ENCODE results near the gene DDX54.

DDX54 gene

DNA sequence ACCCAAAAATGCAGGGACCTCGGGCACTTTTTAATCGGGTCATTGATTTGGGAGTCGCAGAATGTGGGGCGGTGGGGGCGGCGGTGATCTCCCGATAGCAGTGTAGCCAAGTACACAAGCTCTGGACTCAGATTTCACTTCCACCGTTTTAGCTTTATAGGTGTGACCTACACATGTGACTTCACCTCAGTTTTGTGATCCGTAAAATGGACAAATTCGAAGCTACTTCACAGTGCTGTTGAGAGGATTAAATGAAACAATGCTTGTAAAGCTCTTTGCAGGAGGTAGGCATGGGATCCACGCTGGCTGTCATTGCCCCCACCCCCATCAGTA lies 721 bp upstream of the DDX54 start:
- peak; percentile 29 for DNase-seq (ENCODE audit: low read depth)
- TF ChIP-seq, protein P1, sequence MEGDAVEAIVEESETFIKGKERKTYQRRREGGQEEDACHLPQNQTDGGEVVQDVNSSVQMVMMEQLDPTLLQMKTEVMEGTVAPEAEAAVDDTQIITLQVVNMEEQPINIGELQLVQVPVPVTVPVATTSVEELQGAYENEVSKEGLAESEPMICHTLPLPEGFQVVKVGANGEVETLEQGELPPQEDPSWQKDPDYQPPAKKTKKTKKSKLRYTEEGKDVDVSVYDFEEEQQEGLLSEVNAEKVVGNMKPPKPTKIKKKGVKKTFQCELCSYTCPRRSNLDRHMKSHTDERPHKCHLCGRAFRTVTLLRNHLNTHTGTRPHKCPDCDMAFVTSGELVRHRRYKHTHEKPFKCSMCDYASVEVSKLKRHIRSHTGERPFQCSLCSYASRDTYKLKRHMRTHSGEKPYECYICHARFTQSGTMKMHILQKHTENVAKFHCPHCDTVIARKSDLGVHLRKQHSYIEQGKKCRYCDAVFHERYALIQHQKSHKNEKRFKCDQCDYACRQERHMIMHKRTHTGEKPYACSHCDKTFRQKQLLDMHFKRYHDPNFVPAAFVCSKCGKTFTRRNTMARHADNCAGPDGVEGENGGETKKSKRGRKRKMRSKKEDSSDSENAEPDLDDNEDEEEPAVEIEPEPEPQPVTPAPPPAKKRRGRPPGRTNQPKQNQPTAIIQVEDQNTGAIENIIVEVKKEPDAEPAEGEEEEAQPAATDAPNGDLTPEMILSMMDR (IDR thresholded peaks at IDR 0.05; ENCODE audit: insufficient read depth, low read depth, low read length, missing control alignments) = no peak
- H3K4me3 ChIP-seq (ENCODE audit: low read length) = peak overlapping the region; percentile 86

DNA sequence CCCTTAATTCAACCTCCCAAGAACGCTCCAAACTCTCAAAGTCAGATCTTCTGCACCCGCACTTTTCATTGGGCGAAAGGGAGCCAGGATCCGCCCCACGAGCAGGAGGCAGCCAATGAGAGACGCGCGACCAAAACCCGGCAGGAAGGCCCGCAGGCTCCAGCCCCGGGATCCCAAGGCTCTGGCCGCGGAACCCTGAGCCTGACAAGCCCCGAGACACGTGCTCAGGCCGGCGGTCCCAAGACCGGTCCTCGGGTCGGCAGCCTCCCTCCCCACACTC lies 438 bp downstream of the DDX54 start:
- TF ChIP-seq, protein P1 (IDR thresholded peaks at IDR 0.05; ENCODE audit: insufficient read depth, low read depth, low read length, missing control alignments) = no peak

DNA sequence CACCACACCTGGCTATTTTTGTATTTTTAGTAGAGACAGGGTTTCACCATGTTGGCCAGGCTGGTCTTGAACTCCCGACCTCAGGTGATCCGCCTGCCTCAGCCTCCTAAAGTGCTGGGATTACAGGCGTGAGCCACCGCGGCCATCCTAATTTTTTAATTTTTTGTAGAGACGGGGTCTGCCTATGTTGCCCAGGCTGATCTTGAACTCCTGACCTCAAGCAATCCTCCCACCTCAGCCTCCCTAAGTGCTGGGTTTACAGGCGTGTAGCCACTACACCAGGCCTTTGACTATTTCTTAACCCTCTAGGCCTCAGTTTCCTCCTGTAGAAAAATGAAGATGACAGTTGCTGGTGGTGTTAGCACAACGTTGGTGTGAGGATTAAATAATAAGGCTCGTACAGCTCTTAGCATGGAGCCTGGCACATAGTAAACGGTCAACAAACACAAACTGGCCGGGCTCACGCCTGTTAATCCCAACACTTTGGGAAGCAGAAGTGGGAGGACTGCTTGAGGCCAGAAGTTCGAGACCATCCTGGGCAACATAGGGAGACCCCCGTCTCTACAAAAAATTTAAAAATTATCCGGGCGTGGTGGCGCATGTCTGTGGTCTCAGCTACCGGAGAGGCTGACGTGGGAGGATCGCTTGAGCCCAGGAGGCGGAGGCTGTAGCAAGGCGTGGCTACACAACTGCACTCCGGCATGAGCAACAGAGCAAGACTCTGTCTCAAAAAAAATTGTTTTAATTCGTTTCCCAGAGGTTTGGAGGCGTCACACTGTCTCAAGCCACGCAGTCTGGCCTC lies 979 bp downstream of the DDX54 start:
- no peak for DNase-seq (ENCODE audit: low read depth)
- TF ChIP-seq, protein P1 (IDR thresholded peaks at IDR 0.05; ENCODE audit: insufficient read depth, low read depth, low read length, missing control alignments) = no peak
- peak overlapping the region; percentile 86 for H3K4me3 ChIP-seq (ENCODE audit: low read length)

More for the DNA sequence above, 438 bp downstream of the DDX54 start:
- peak; percentile 90 for DNase-seq (ENCODE audit: low read depth)
- peak overlapping the region; percentile 86 for H3K4me3 ChIP-seq (ENCODE audit: low read length)

DNA sequence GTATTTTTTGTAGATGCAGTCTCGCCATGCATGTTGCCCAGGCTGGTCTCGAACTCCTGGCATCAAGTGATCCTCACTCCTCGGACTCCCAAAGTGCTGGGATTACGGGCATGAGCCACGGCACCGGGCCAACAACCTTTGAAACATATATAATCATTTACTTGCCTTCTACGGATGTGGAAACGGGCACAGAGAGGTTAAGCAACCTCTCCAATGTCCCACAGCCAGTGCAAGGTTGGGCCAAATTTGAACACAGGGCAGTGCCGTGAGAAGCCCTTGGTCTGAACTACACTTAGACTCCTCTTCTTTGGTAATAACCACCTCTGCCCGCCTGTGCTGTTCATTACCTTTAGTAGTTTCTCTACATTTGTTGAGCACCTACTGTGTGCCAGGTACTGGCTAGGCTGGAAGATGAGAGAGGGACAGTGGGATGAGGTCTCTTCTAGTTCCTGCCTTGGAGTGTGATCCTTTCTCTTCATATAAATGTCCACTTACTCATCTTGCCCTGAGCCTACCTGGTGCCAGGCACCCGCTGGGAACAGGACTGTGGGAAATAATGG lies 2.2 kb downstream of the DDX54 start:
- no peak overlapping the region for H3K4me3 ChIP-seq (ENCODE audit: low read length)
- no peak for DNase-seq (ENCODE audit: low read depth)
- TF ChIP-seq, protein P1 (IDR thresholded peaks at IDR 0.05; ENCODE audit: insufficient read depth, low read depth, low read length, missing control alignments) = no peak

DNA sequence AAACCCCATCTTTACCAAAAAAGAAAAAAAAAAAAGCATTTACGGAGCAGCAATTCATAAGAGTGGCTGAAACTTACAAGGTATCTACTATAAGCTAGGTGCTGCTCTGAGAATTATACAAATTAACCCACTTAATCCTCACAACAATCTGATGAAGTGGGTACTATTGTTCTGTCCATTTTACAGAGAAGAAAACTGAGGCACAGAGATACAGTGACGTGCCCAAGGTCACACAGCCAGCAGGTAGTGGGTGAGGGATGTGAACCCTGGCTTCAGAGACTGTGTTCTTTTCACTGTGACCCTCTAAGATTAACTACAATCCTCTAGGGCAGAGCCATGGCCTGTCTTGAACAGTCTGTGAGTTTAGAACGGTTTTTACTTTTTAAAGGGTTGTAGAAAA lies 3.3 kb downstream of the DDX54 start:
- DNase-seq (ENCODE audit: low read depth) = no peak
- TF ChIP-seq, protein P1 (IDR thresholded peaks at IDR 0.05; ENCODE audit: insufficient read depth, low read depth, low read length, missing control alignments) = no peak
- no peak overlapping the region for H3K4me3 ChIP-seq (ENCODE audit: low read length)

DNA sequence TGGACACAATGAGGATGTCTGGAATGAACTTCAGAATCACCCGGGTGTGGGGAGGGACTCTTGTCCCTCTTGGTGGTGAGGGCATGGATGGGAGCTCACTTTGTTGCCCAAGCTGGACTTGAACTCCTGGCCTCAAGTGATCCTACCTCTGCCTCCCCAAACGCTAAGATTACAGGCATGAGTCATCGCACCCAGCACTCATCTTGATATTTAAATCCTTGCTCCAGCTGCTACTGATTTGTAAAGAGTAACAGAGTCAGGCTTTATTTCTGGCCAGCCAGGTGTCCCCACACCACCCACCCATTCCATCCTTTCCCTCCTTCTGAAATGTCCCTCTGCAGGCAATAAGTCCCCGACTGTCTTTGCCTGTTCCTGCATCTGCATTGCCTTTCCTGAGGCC lies 4.9 kb downstream of the DDX54 start:
- no peak for DNase-seq (ENCODE audit: low read depth)
- no peak overlapping the region for H3K4me3 ChIP-seq (ENCODE audit: low read length)
- TF ChIP-seq, protein P1 (IDR thresholded peaks at IDR 0.05; ENCODE audit: insufficient read depth, low read depth, low read length, missing control alignments) = no peak

DNA sequence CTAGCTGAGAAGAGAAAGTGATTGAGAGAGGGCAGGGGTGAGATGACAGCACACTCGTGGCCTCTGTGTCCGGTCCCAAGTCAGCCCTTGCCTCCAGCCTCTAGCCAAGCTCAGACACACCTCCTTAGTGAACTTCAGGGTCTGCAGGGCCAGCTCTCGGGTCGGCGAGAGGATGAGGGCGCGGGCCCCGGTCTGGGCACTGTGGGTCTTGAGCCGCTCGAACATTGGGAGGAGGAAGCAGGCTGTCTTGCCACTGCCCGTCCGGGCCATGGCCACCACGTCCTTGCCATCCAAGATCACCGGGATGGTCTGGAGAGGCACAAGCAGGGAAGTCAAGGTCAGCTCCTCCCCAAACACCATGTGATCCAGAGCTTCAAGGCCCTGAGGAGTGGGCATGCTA lies 6.3 kb downstream of the DDX54 start:
- no peak for DNase-seq (ENCODE audit: low read depth)
- TF ChIP-seq, protein P1 (IDR thresholded peaks at IDR 0.05; ENCODE audit: insufficient read depth, low read depth, low read length, missing control alignments) = no peak
- no peak overlapping the region for H3K4me3 ChIP-seq (ENCODE audit: low read length)

Measured in epithelial cell of esophagus (primary cell).